ENCODE measurements around the gene TXNIP. TPM values are rescaled to one million over a fixed set of nuclear protein-coding genes. Genes with fewer than 3 reads are reported as not detected.

TXNIP gene
- polyA plus RNA-seq, 1 of the 3 experiments (the other 2 are of a cell fraction): 44.6 TPM

- Histone ChIP-seq H2AFZ (ENCODE audit: low read depth) (peak overlapping the region; percentile 77), H3K9me2 (no peaks in the 10 kb centered on the region), H3K9ac (peak overlapping the region; percentile 58), H3K27ac (ENCODE audit: low read depth in 2 of 2, low read length in 1 of 2) (peak overlapping the region; percentile 30 to 95; a peak in 3 of 4 replicates), H3K79me2 (ENCODE audit: insufficient read depth) (peaks cover 8% of the 10 kb centered on the region), H3K4me1 (ENCODE audit: control insufficient read depth in 1 of 2, insufficient read depth in 2 of 2, low read depth in 1 of 2, low read length in 1 of 2) (peaks cover 25 to 47% of the 10 kb centered on the region in 2 experiments), H4K20me1 (ENCODE audit: insufficient read depth) (no peaks in the 10 kb centered on the region), H3F3A (replicated peaks; ENCODE audit: insufficient read depth) (peaks cover 34% of the 10 kb centered on the region), H3K9me3 (no peaks in the 10 kb centered on the region), H3K4me3 (ENCODE audit: low read depth in 2 of 2, low read length in 1 of 2) (peak overlapping the region; percentile 69 to 76), H3K36me3 (replicated peaks in 1 of 2; ENCODE audit: control insufficient read depth in 1 of 2, insufficient read depth in 2 of 2, low read length in 1 of 2) (no peaks in the 10 kb centered on the region), H3K4me2 (peak overlapping the region; percentile 95), H3K27me3 (ENCODE audit: insufficient read depth) (no peaks in the 10 kb centered on the region)
- TF ChIP-seq SMC3 (IDR thresholded peaks at IDR 0.05; ENCODE audit: low read depth, low read length) (no peak), MAX (IDR thresholded peaks at IDR 0.05; ENCODE audit: low read depth) (peak; percentile 81), TEAD4 (IDR thresholded peaks at IDR 0.05; ENCODE audit: borderline replicate concordance, insufficient read depth) (no peak), MXI1 (IDR thresholded peaks at IDR 0.05; ENCODE audit: low read depth, low read length) (peak; percentile 78), NRF1 (IDR thresholded peaks at IDR 0.05; ENCODE audit: low read depth, low read length) (peak; percentile 55), RCOR1 (IDR thresholded peaks at IDR 0.05; ENCODE audit: low read length) (0 out of 2 replicates have a peak, but pooled peaks have one; percentile 11)
- ChIA-PET POLR2A (interaction anchor here (3.8 kb wide), 1 partner anchor 34 kb away, joined by 31 read pairs; the partner anchor contains the start of gene RBM8A), CTCF (interaction anchor here (0.6 to 1.1 kb wide), 2 partner anchors 38 to 46 kb away, joined by 3 read pairs; no protein-coding TSS in a partner anchor)
- 27% methylated on average over 27 of the region's 57 CpGs for WGBS (ENCODE audit: low lambda C conversion rate)
- peak; percentile 58 for DNase-seq
Measured at GRCh38 chr1:145961425-145962156, 34.8 kb downstream of the TXNIP start.

- Histone ChIP-seq H3K79me2 (ENCODE audit: insufficient read depth) (peaks cover 13% of the 10 kb centered on the region), H3K36me3 (replicated peaks in 1 of 2; ENCODE audit: control insufficient read depth in 1 of 2, insufficient read depth in 2 of 2, low read length in 1 of 2) (no peaks in the 10 kb centered on the region), H3K4me3 (ENCODE audit: low read depth in 2 of 2, low read length in 1 of 2) (peak overlapping the region; percentile 69 to 76), H2AFZ (ENCODE audit: low read depth) (peak overlapping the region; percentile 77), H4K20me1 (ENCODE audit: insufficient read depth) (no peaks in the 10 kb centered on the region; the same call in 1 of the 2 replicates), H3K9me3 (no peaks in the 10 kb centered on the region), H3K9me2 (no peaks in the 10 kb centered on the region), H3F3A (replicated peaks; ENCODE audit: insufficient read depth) (peaks cover 39% of the 10 kb centered on the region), H3K27me3 (ENCODE audit: insufficient read depth) (no peaks in the 10 kb centered on the region), H3K4me2 (peak overlapping the region; percentile 95), H3K27ac (ENCODE audit: low read depth in 2 of 2, low read length in 1 of 2) (peak overlapping the region; percentile 44 to 95; a peak in 3 of 4 replicates), H3K9ac (peak overlapping the region; percentile 58), H3K4me1 (ENCODE audit: control insufficient read depth in 1 of 2, insufficient read depth in 2 of 2, low read depth in 1 of 2, low read length in 1 of 2) (peaks cover 28 to 52% of the 10 kb centered on the region in 2 experiments)
- POLR2A ChIA-PET: interaction anchor here (1.2 to 1.6 kb wide), 2 partner anchors 34 to 102 kb away, joined by 5 to 7 read pairs; partner anchors contain the start of genes PIAS3 and RBM8A
- no peak for TF ChIP-seq MXI1 (IDR thresholded peaks at IDR 0.05; ENCODE audit: low read depth, low read length)
- no peak for TF ChIP-seq POLR2AphosphoS5 (IDR thresholded peaks at IDR 0.05; ENCODE audit: low read depth, low read length)
- TF ChIP-seq SIN3A (IDR thresholded peaks at IDR 0.05; ENCODE audit: borderline replicate concordance, low read depth, low read length): no peak
- TF ChIP-seq RXRA (IDR thresholded peaks at IDR 0.05; ENCODE audit: borderline replicate concordance, low read depth): no peak
- no peak for TF ChIP-seq MAX (IDR thresholded peaks at IDR 0.05; ENCODE audit: low read depth)
- TF ChIP-seq GATA2 (CRISPR knock-in tag; IDR thresholded peaks at IDR 0.05): no peak
- CTCF ChIA-PET: interaction anchor here (0.6 to 1.1 kb wide), 3 partner anchors 25 to 51 kb away, joined by 3 to 4 read pairs (median 3); partner anchors contain the start of gene RBM8A
- 5% methylated on average over 9 of the region's 22 CpGs for WGBS (ENCODE audit: low lambda C conversion rate)
- peak; percentile 40 for DNase-seq
Measured at GRCh38 chr1:145961109-145961424, 35.3 kb downstream of the TXNIP start.
